Lung (tissue), 12 donors: Measurements from ENCODE around the gene TUB. TPM values are rescaled to one million over a fixed set of nuclear protein-coding genes. Genes with fewer than 3 reads are reported as not detected.
A peak's percentile ranks its signal among the peaks of the same experiment; 100 is the strongest.

Experiments
- ATAC-seq: fragments of 200-7000 bp; cut with Tn5 transposase; one replicate; pipeline ENCODE4 v1.9.1; 2020; ENCODE audit warnings: moderate number of reproducible peaks; ENCODE audit not compliant: insufficient read depth, low FRiP score
- DNase-seq, 3 donors: peaks; one replicate each; pipeline ENCODE4 v3.0.0-alpha.2; 2013 to 2017
- H3K27ac ChIP-seq, 2 donors: one replicate each; pipeline ENCODE4 v1.5.1; 2013; ENCODE audit warnings: mild to moderate bottlenecking in 2 of 2, moderate library complexity in 2 of 2, control low read depth in 1 of 2, inconsistent platforms in 1 of 2, low read depth in 1 of 2, low read length in 1 of 2
- H3K27me3 ChIP-seq, 3 donors: one replicate each; pipeline ENCODE4 v1.5.1; 2013; ENCODE audit warnings: low read length in 2 of 3; ENCODE audit not compliant: control insufficient read depth in 3 of 3, insufficient read depth in 3 of 3
- H3K36me3 ChIP-seq, 4 donors: one replicate each; pipeline ENCODE4 v1.5.1; 2013; ENCODE audit warnings: low read length in 4 of 4, mild to moderate bottlenecking in 1 of 4, moderate library complexity in 1 of 4; ENCODE audit not compliant: control insufficient read depth in 4 of 4, insufficient read depth in 4 of 4
- H3K4me1 ChIP-seq, 5 donors: one replicate each; pipeline ENCODE4 v1.5.1; 2013; ENCODE audit warnings: low read length in 5 of 5, mild to moderate bottlenecking in 2 of 5, moderate library complexity in 1 of 5; ENCODE audit not compliant: control insufficient read depth in 5 of 5, insufficient read depth in 5 of 5
- H3K4me3 ChIP-seq: one replicate; pipeline ENCODE4 v1.5.1; 2013; ENCODE audit warnings: mild to moderate bottlenecking, control low read depth, moderate library complexity
- H3K9ac ChIP-seq, 2 donors: one replicate each; pipeline ENCODE4 v1.5.1; 2013; ENCODE audit warnings: low read length in 2 of 2, control low read depth in 1 of 2; ENCODE audit not compliant: insufficient read depth in 1 of 2
- H3K9me3 ChIP-seq, 4 donors: one replicate each; pipeline ENCODE4 v1.5.1; 2013; ENCODE audit warnings: low read length in 3 of 4, mild to moderate bottlenecking in 1 of 4, moderate library complexity in 1 of 4; ENCODE audit not compliant: control insufficient read depth in 4 of 4, insufficient read depth in 3 of 4
- CTCF ChIP-seq: IDR thresholded peaks from 2 replicates; pipeline ENCODE4 v1.5.1; 2012; ENCODE audit warnings: mild to moderate bottlenecking; ENCODE audit errors: control extremely low read depth, extremely low read depth
- WGBS, 2 donors: extraction: QIAGEN DNeasy Blood & Tissue Kit; methylation state at CpG; one replicate each; pipeline ENCODE4 v1.1.7; 2013; 5-methylcytosine and 5-hydroxymethylcytosine counted together
- polyA plus RNA-seq, 2 donors: library from polyadenylated mRNA; stranded (reverse); fragments of 200-250 nt; gene quantifications; one replicate each; pipeline ENCODE4 v1.2.1, GENCODE V29; 2013
- total RNA-seq, 2 donors: library from RNA; depleted of rRNA in 1 of 2; stranded (reverse); fragments of >200 nt in 1 of 2; gene quantifications; one replicate each; pipeline ENCODE4 v1.2.1, GENCODE V29; 2014 to 2021
- donor health status: control.
- donor health status: control.
- donor health status: Bipolar disorder and iron deficiency.
- donor health status: healthy.
- donor health status: DM: yes; HTN: yes; CAD: no.

The TUB gene
- total and polyA plus RNA-seq, 4 donors = 0.96 to 23.5 (median 5.1) TPM

GRCh38 chr11:8086001-8086479, 5.0 kb downstream of the TUB start:
- DNase-seq (peak; percentile 82 to 86 (median 83)), ATAC-seq (no peak)
- Histone ChIP-seq H3K9ac (no peak overlapping the region), H3K36me3 (peaks cover 0 to 2% (median 0%) of the 10 kb centered on the region in 4 donors), H3K9me3 (no peaks in the 10 kb centered on the region), H3K4me1 (peaks cover 4 to 50% (median 21%) of the 10 kb centered on the region in 5 donors), H3K4me3 (no peak overlapping the region), H3K27ac (no peak overlapping the region), H3K27me3 (no peaks in the 10 kb centered on the region)
- TF ChIP-seq CTCF = no peak
- 56 to 63% methylated on average over 8 of the region's 8 CpGs for WGBS, 2 donors

GRCh38 chr11:8086571-8086970, 5.6 kb downstream of the TUB start:
- DNase-seq = no peak
- Histone ChIP-seq H3K9me3 (no peaks in the 10 kb centered on the region), H3K27me3 (no peaks in the 10 kb centered on the region), H3K27ac (no peak overlapping the region), H3K4me1 (peaks cover 4 to 48% (median 21%) of the 10 kb centered on the region in 5 donors), H3K4me3 (no peak overlapping the region), H3K36me3 (peaks cover 0 to 6% (median 0%) of the 10 kb centered on the region in 4 donors), H3K9ac (no peak overlapping the region)
- 79 to 83% methylated on average over 7 of the region's 7 CpGs for WGBS, 2 donors
- no peak for TF ChIP-seq CTCF
- ATAC-seq = no peak

- 83 to 84% methylated on average over 4 of the region's 4 CpGs for WGBS, 2 donors
- Histone ChIP-seq H3K27ac (no peak overlapping the region), H3K4me1 (peaks cover 4 to 42% (median 21%) of the 10 kb centered on the region in 5 donors), H3K27me3 (no peaks in the 10 kb centered on the region), H3K36me3 (peaks cover 0 to 8% (median 0%) of the 10 kb centered on the region in 4 donors), H3K9ac (no peak overlapping the region), H3K9me3 (no peaks in the 10 kb centered on the region), H3K4me3 (no peak overlapping the region)
- no peak for ATAC-seq
- no peak for DNase-seq
- TF ChIP-seq CTCF = no peak
Measured at GRCh38 chr11:8087185-8087584, 6.2 kb downstream of the TUB start.

- H3K36me3 ChIP-seq = peaks cover 0 to 8% (median 0%) of the 10 kb centered on the region in 4 donors
- no peaks in the 10 kb centered on the region for H3K27me3 ChIP-seq
- peaks cover 4 to 36% (median 20%) of the 10 kb centered on the region in 5 donors for H3K4me1 ChIP-seq
- DNase-seq (no peak), ATAC-seq (no peak)
- no peaks in the 10 kb centered on the region for H3K9me3 ChIP-seq
- no peak overlapping the region for H3K9ac ChIP-seq
- TF ChIP-seq CTCF = no peak
- H3K4me3 ChIP-seq = no peak overlapping the region
- WGBS, 2 donors = 76 to 84% methylated on average over 3 of the region's 3 CpGs
- H3K27ac ChIP-seq = no peak overlapping the region
Measured at GRCh38 chr11:8087756-8088155, 6.7 kb downstream of the TUB start.
